NCI-H1436 (cell line): ENCODE data around the gene ACOT11.
"Not testable (repeated sequence)": the region's sequence is repeated elsewhere in the genome, so short reads cannot be mapped to it uniquely, and the experiment has no call there.

ENCODE experiments used
- DNase-seq: peaks from one replicate; lab custom pipeline; 2025; lab: John Stamatoyannopoulos, UW

Gene ACOT11

DNA sequence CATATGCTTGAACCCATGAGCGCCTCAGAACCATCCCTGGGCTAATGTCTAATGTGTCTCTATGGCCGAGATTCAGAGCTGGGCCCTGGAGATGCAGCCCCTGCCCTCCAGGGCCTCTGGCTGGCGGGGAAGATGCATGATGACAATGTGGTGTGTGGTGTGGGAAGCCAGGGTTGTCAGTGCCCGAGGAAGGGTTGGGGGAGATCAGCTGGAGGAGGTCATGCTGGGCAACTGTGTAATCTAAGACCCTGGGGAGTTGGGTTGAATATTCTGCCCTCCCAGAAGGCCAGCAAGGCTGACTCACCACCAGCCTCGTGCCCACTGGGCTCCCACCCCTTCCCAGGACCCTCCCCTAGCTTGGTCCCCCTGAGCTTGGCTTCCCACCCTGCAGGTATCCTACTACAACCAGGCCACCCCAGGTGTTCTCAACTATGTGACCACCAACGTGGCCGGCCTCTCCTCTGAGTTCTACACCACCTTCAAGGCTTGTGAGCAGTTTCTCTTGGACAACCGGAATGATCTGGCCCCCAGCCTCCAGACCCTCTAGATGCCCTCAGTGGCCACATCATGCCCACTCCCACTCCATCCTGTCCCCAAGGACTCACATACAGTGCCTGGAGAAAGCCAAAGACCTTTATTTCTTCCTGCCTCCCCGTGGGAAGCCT, 60.7 kb downstream of the ACOT11 start:
- DNase-seq = no peak

DNA sequence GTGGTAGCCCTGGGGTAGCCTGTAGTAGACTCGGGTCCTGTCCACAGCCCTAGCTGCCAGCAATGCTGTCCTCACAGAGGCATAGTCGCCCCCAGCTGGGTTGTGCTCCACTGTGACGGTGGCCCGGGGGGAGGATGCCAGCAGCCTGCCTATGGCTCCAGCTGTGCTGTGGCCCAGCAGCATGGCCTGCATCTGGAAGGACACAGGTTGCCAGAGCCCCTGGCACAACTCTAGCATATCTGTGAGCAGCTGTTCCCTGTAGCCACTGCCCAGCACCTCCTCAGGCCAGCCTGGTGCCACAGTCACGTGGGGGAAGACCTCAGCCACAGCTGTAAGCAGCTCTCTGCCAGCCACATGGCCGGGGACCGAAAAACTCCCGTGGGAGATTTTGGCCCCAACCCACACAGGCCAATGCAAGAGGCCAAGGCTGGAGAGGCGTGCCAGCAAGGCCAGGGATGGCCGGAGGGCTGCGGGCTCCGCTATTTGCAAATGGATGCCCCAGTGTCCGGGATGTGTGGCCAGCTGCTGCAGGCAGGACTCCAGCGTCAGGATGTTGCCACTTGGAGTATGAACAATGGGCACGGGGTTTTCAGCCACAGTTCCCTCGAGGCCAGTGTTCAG, 61.4 kb downstream of the ACOT11 start:
- DNase-seq = no peak

DNA sequence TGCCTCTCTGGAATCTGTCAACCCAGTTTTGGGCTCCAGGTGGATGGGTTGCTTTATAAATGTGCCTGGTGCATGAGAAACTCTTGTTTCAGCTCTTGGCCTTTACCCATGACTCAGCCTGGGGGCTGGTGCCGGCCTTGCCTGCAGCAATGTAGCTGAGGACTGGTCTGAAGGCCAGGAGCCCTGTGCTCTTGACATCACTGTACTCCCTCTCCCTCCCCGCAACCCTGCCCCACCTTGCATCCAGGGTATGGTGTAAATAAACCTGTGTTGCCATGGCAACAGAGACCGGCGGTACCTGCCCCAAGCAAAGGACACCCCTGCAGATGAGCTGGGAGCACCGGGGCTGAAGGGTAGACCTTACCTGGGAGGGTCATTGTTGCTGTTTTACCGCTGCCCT, 62.0 kb downstream of the ACOT11 start:
- DNase-seq = no peak

DNA sequence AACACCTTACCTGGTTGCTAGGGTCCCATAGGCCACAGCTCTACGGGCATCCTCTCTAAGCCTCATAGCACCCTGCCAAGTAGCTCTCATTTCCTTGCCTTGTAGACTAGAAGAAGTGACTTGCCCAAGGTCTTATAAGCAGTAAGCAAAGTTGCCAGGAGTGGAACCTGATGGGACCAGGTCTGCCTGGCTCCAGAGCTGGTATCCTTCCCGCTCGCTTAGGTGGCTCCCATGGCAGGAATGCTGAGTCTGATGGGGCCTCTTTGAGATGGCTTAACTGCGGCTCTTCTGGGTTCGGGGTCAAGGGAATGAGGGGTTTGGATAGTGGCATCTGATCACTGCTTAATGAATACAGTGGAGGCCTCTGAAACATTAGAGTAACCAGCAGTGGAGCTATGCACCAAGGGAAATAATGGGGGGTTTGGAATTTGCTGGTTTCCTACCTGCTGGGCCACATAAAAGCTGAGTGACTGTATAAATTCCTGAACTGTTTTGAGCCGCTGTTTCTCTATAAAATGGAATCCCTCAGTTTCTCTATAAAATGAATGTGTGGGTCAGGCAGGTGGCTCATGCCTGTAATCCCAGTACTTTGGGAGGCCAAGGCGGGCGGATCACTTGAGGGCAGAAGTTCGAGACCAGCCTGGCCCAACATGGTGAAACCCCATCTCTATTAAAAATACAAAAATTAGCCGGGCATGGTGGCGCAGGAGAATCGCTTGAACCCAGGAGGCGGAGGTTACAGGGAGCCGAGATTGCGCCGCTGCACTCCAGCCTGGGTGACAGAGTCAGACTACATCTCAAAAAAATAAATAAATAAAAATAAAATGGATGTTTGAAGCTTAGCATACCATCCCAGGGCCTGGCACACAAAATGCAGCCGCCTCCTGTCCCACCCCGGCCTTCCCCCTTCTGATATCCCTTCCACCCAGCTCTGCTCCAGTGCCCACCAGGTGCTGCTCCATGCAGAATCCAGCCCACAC, 62.9 kb downstream of the ACOT11 start:
- DNase-seq = no peak

DNA sequence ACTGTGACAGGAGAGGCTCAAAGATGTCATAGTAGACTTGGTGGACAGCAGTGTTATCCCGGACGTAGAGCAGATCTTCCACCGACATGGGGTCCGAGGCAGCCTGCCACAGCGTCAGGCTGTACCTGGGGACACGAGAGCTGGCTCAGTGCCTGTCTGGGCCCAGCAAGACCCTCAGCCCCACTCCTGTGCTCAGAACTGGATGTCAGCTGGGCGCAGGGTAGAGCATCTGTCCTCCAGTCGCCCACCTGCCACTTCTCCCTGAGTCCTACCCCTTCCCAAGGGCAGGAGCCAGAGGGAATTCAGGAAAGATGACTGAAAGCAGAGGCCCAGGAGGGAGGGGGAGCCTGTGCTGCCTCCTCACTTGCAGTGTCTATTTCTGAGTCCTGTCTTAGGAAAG, 63.6 kb downstream of the ACOT11 start:
- no peak for DNase-seq

DNA sequence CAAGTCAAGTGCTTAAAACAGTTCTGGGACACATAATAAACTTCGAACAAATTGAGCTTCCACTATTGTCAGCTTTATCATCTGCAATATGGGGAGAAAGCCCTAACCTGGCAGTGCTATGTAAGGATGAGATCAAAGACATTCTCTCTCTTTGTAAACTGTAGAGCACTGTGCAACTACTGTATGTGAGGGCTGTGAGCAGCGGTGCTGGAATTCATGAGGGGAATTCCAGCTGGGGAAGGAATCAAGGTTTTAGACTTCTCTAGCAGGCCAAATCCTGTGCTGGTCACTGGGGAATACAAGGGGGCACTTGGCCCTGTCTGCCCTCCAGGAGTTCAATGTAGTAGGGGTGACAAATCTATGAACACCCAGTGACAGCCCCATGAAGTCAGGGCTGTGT, 66.0 kb downstream of the ACOT11 start:
- no peak for DNase-seq

DNA sequence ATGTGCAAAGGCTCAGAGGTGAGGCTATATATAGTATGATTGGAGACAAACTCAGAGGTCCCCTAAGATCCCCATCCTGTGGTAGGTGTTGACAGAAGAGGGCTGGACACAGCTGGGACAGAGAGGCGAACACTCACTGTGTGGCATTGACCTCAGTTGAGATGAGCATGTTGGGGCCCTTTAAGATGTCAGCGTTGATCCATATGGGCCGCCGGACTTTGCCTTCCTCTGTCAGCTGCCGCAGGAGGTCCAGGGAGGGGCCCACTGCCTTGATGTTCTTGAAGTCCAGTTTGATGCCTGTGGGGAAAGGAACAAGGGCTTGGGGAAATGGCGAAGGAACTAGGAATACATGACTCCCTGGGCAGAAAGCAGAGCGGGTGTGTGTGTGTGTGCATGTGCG, 66.5 kb downstream of the ACOT11 start:
- no peak for DNase-seq

DNA sequence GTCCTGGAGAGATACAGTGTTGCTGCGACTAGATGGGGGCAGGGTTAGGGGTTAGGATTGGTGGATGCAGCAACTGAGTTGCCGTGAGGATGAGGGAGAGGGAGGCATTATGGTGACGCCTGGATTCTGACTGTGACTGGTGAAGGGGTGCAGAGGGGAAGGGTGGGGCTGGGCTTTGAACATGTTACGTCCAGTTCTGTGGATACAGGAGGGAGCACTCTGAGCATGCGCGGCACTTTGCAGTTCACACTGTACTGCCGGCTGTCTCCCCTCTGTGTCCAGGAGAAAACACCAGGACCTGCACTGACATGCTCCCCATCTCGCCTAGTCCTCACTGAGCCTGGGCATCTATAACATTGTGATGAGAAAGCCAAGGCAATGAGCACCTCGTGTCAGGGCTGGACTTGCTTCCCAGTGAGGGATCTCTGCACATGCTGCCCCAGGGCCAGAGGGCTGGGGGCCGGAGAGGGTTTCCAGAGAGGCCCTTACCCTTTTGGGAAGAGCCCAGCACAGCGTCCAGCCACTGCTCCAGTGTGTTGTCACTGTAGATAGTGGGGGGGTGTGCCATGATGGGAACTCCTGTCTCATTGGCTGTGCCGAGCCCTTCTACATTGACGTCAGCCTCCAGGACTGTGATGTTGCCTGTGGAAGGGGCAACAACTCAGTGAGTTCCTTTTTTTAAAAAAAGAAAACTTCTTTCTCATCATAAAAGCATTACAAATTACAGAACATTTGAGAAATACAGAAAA, 67.7 kb downstream of the ACOT11 start:
- DNase-seq = no peak

DNA sequence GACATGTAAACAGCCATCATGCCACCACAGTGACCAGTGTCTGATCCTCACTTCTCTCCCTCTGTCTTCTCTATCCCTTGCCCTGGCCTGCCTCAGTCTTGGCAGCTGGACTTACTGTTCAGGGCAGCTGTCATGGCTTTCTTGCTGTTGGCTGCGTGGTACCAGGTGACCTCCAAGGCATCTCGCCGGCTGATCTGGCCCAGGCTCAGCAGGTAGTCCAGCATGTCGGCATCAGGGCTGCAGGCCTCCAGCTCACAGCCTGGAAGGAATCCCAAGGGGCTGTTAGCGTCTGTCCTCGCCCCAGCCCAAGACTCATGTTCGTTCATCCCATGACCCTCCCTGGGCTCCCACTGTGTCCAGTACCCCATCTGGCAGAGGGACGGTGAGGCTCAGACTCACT, 71.7 kb downstream of the ACOT11 start:
- DNase-seq = no peak

DNA sequence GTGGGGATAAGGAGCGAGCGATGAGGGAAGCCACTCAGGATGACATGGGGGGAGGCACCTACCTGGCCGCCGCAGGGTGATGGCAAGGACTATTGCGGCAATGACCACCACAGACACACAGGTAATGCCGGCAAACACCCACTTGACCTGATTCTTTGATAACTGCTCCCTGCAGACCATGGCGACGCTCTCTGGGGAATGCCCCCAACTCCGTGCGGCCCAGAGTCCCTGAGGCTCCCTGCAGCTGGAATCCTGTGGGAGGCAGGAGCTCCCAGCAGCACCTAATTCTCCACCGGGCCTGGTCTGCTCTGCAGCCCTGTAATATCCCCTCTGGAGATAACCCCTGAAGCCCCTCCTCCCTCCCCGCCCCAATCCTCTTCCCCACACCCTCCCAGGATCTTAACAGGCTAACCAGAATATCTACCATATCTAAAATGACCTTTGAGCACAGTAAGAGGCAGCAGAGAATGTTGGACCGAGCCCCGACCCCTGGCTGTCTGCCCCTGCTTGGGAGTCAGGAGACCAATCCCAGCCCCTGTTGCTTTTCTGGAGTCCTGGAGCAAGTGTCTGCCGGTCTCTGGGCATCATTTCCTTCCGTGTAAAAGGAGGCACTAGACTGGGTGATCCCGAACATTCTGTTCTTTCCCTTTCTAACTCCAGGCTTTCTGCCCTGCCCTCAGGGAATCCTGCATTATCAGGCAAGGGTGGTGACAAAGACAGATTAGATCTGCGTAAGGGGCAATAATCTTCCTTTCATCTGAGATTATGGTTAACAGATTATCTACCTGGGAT, 75.4 kb downstream of the ACOT11 start, which contains the start of gene FAM151A:
TSS of gene FAM151A (minus strand) at position 310 of the 792 bp plus-strand sequence. CDS start at position 180, 130 bp downstream.
- no peak for DNase-seq

DNA sequence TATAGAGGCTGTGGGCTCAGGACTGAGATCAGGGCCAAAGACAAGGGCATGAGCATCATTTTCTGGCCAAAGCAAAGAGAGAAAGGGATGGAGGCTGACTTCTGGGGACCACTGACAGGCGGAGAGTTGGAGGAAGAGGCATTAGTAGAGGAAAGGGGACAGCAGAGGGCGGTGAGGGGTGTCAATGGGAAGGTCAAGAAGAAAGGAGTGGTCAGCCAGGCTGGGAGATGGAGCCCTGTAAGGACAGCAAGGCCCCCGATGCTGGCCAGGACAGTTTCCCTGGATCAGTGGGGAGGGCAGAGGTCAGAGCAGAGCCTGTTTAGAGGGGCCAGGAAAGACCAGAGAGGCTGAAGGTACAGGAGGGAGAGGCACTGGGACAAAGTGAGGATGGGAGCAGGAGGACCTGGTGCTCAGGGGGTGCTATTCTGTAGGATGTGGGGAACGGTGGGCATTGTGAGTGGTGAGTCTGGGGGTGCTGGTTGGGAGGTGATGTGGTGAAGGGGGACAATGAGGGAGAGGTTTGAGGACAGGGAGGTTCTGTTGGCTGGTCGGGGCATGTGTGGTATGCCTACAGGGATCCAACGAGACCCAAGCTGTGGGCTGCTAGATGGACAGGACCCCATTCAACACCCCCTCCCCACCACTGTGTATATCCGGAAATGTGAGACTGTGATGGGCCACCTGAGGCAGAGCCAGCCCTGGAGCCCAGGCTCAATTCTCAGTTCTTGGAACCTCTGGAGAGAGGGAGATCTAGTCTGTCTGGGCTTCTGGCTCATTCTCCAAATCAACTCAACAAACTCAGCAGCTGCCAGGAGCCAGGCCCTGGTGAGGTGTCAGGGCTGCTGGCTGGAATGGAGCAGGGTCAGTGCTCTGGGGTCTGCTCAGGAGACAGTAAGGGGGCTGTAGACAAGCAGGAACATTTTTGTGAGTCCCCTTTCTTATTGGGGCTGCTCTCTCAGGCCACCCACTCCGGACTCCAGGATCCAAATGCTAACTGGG, 76.7 kb downstream of the ACOT11 start:
- DNase-seq = no peak

DNA sequence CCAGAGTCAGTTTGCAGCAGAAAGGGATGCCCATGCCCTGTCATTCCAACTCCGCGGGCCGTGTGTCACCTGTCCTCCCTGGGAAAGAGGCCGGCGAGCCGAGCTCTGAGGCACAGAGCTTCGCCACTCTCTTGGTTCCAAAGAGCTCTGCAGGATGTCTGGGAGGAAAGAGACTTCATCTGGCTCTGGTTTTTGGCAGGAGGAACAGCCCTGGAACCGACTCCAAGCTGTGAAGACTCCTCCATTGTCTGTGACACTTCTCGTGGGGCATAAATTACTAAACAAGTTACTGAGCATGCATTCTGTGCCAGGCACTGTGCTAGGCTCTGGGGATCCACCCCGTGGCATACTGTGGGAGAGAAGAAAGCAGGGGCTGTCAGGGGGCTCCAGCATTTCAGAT, 79.2 kb downstream of the ACOT11 start:
- no peak for DNase-seq

DNA sequence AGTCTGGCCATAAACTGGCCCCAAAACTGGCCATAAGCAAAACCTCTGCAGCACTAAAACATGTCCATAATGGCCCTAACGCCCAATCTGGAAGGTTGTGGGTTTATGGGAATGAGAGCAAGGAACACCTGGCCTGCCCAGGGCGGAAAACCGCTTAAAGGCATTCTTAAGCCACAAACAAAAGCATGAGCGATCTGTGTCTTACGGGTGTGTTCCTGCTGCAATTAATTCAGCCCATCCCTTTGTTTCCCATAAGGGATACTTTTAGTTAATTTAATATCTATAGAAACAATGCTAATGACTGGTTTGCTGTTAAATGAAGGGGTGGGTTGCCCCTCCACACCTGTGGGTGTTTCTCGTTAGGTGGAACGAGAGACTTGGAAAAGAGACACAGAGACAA, 87.8 kb downstream of the ACOT11 start:
- not testable (repeated sequence) for DNase-seq

DNA sequence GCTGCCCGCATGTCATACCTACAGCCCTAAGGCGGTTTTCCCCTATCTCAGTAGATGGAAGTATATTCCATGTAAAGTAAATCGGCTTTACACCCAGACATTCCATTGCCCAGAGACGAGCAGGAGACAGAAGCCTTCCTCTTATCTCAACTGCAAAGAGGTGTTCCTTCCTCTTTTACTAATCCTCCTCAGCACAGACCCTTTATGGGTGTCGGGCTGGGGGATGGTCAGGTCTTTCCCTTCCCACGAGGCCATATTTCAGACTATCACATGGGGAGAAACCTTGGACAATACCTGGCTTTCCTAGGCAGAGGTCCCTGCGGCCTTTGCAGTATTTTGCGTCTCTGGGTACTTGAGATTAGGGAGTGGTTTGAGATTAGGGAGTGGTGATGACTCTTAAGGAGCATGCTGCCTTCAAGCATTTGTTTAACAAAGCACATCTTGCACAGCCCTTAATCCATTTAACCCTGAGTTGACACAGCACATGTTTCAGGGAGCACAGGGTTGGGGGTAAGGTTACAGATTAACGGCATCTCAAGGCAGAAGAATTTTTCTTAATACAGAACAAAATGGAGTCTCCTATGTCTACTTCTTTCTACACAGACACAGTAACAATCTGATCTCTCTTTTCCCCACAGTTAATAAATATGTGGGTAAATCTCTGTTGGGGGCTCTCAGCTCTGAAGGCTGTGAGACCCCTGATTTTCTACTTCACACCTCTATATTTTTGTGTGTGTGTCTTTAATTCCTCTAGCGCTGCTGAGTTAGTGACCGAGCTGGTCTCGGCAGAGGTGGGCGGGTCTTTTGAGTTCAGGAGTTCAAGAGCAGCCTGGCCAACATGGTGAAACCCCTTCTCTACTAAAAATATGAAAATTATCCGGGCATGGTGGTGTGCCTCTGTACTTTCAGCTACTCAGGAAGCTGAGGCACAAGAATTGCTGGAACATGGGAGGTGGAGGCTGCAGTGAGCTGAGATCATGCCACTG, 88.7 kb downstream of the ACOT11 start:
- not testable (repeated sequence) for DNase-seq

DNA sequence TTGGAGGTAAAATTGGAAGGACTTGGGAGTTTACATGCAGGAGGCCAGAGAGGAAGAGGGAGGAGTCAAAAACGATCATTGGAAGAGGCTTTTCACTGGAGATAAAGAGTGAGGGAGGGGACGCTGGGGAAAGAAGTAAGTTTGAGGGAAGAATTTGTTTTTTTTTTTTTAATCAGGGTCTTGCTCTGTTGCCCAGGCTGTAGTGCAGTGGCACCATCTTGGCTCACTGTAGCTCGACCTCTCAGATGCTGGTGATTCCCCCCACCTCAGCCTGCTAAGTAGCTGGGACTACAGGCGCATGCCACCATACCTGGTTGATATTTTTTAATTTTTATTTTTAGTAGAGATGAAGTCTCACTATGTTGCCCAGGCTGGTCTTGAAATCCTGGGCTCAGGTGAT, 92.3 kb downstream of the ACOT11 start:
- no peak for DNase-seq

DNA sequence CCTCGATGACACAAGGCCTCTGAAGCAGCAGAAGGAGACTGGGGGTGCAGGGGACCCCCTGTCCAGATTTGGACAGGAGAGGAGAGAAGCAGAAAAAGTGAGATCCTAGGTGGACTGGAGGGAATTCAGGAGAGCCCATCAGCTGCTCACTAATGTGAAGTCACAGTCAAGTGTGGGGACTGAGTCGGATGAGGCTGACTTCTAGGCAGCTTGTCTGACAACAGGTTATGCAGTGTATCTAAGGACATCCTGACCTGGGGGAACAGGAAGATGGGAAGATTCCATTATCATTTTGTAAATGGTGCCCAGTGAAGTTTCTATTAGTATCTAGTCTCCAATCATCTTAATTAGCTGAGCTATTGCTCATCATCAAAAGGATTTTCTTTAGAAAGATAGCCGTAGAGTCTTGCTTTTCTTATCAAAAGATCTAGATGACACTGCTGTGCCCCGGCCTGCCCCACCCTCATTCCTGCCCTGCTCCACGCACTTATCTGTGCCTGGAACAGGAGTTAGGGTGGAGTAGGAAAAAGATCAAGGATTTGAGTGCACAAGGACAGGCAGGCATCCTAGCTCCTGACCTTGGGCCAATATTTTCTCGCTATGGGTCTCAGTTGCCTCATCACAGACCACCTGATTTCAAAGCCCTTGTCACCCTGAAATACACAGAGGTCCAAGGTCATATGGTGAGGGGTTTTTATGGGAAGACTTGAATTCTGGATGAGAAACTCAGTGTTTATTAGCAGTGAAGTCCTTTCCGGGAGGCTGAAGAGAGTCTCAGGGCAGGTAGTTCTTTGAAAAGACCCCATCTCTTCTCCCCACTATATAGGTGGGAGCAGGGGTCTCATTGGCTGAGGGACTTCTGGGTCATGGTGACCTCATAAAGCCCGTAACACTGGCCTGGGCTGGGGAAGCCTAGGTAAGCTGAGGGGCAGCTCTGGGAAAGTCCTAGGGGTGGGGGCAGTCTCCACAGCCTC, 93.1 kb downstream of the ACOT11 start, which contains the start of gene MROH7:
TSS of gene MROH7 (plus strand) at position 924 of the 974 bp plus-strand sequence. CDS start 11,141 bp downstream, outside the sequence.
- DNase-seq = no peak

DNA sequence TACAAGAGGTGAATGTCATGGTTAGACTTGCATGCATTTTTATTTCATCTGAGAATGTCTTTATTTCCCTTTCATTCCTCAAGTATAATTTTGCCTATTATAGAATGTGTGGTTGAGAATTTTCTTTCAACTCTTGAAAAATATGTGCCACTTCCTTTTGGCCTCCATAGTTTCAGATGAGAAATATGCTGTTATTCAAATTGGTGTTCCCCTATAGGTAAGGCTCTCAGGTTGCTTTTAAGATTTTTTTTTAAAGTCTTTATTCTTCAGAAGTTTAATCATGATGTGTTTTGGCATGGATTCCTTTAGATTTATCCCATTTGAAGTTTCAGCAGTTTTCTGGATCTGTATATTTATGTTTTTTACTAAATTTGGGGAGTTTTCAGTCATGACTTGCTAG, 95.7 kb downstream of the ACOT11 start:
- no peak for DNase-seq
